GM23338 (cell line): ENCODE measurements around the gene TSEN2. TPM values are rescaled to one million over a fixed set of nuclear protein-coding genes. Genes with fewer than 3 reads are reported as not detected.

Source experiments
- ATAC-seq: fragments of 200-7000 bp; cut with Tn5 transposase; 3 replicates; pipeline ENCODE4 v1.9.1; 2020
- DNase-seq: peaks from one replicate; pipeline ENCODE4 v3.0.0-alpha.2; 2015; ENCODE audit warnings: low spot score
- H2AFZ ChIP-seq: fragments of 200-600 bp; sonication (generic); 2 replicates; pipeline ENCODE4 v1.8.0; 2016; ENCODE audit warnings: antibody characterized with exemption, mild to moderate bottlenecking, moderate library complexity
- H3F3A ChIP-seq: fragments of 200-600 bp; sonication (generic); replicated peaks from 2 replicates; pipeline ENCODE4 v1.8.0; 2017; ENCODE audit warnings: antibody characterized with exemption, mixed run types, low read depth
- H3K27ac ChIP-seq: fragments of 200-600 bp; sonication (generic); 2 replicates; pipeline ENCODE4 v1.6.1; 2016; ENCODE audit warnings: low read depth
- H3K27me3 ChIP-seq: fragments of 200-600 bp; sonication (generic); 2 replicates; pipeline ENCODE4 v1.8.0; 2016; ENCODE audit warnings: mild to moderate bottlenecking, mixed run types, moderate library complexity; ENCODE audit not compliant: insufficient read depth
- H3K36me3 ChIP-seq: fragments of 200-600 bp; sonication (generic); 2 replicates; pipeline ENCODE4 v1.8.0; 2016; ENCODE audit warnings: mild to moderate bottlenecking; ENCODE audit not compliant: insufficient read depth
- H3K4me1 ChIP-seq: fragments of 200-600 bp; sonication (generic); 2 replicates; pipeline ENCODE4 v1.8.0; 2016; ENCODE audit warnings: mild to moderate bottlenecking, moderate library complexity; ENCODE audit not compliant: insufficient read depth
- H3K4me2 ChIP-seq: fragments of 200-600 bp; sonication (generic); 2 replicates; pipeline ENCODE4 v1.7.1; 2017; ENCODE audit warnings: mixed run types
- H3K4me3 ChIP-seq: fragments of 200-600 bp; sonication (generic); 2 replicates; pipeline ENCODE4 v1.6.1; 2016; ENCODE audit warnings: mixed run types
- H3K79me2 ChIP-seq: fragments of 200-600 bp; sonication (generic); replicated peaks from 2 replicates; pipeline ENCODE4 v1.8.0; 2017; ENCODE audit warnings: mild to moderate bottlenecking; ENCODE audit not compliant: insufficient read depth
- H3K9me2 ChIP-seq: fragments of 200-600 bp; sonication (generic); 2 replicates; pipeline ENCODE4 v1.8.0; 2017; ENCODE audit not compliant: insufficient read depth
- H4K20me1 ChIP-seq: fragments of 200-600 bp; sonication (generic); replicated peaks from 2 replicates; pipeline ENCODE4 v1.8.0; 2017; ENCODE audit warnings: mild to moderate bottlenecking; ENCODE audit not compliant: insufficient read depth
- H3K27ac Mint-ChIP-seq: 2 replicates; pipeline ENCODE4 v1.8.0; 2020; ENCODE audit warnings: inconsistent platforms, mild to moderate bottlenecking, moderate library complexity, mixed read lengths
- H3K27me3 Mint-ChIP-seq: 3 replicates; pipeline ENCODE4 v1.8.0; 2022; ENCODE audit warnings: low read depth, mild to moderate bottlenecking, moderate library complexity, mixed read lengths, inconsistent platforms; ENCODE audit not compliant: insufficient read depth, poor library complexity
- H3K36me3 Mint-ChIP-seq: 3 replicates; pipeline ENCODE4 v1.8.0; 2021; ENCODE audit warnings: low read depth, mild to moderate bottlenecking, inconsistent platforms, moderate library complexity, mixed read lengths
- H3K4me1 Mint-ChIP-seq: 3 replicates; pipeline ENCODE4 v1.8.0; 2020; ENCODE audit warnings: mild to moderate bottlenecking, inconsistent platforms, mixed read lengths
- H3K4me3 Mint-ChIP-seq: 3 replicates; pipeline ENCODE4 v1.8.0; 2021; ENCODE audit warnings: moderate library complexity, mild to moderate bottlenecking, inconsistent platforms, mixed read lengths
- H3K9me3 Mint-ChIP-seq: 3 replicates; pipeline ENCODE4 v1.8.0; 2020; ENCODE audit warnings: moderate library complexity, mild to moderate bottlenecking, inconsistent platforms, mixed read lengths
- EZH2 ChIP-seq: fragments of 200-600 bp; sonication (generic); IDR thresholded peaks from one replicate; pipeline ENCODE4 v1.8.0; 2017; ENCODE audit warnings: antibody characterized with exemption, mild to moderate bottlenecking, low read depth; ENCODE audit not compliant: unreplicated experiment
- EZH2phosphoT487 ChIP-seq: fragments of 200-600 bp; sonication (generic); IDR thresholded peaks from one replicate; pipeline ENCODE4 v1.8.1; 2018; ENCODE audit warnings: antibody characterized with exemption; ENCODE audit not compliant: unreplicated experiment
- NANOG ChIP-seq: IDR thresholded peaks from 2 replicates; pipeline ENCODE4 v1.6.1; 2016; ENCODE audit warnings: antibody characterized with exemption, borderline replicate concordance
- POLR2AphosphoS5 ChIP-seq: IDR thresholded peaks from 2 replicates; pipeline ENCODE4 v1.6.1; 2016; ENCODE audit warnings: antibody characterized with exemption, low read depth
- ZNF114 ChIP-seq: fragments of 250-450 bp; sonication (Bioruptor Pico); IDR thresholded peaks from 2 replicates; pipeline ENCODE4 v1.5.0; 2020; ENCODE audit warnings: mild to moderate bottlenecking, moderate library complexity
- ZNF331 ChIP-seq: fragments of 250-450 bp; sonication (Bioruptor Pico); IDR thresholded peaks from 2 replicates; pipeline ENCODE4 v1.5.0; 2020; ENCODE audit warnings: low read depth, mild to moderate bottlenecking, moderate library complexity
- polyA plus RNA-seq: library from polyadenylated mRNA; unstranded; fragments of >200 nt; fragmentation: Nextera tagmentation; extraction: Ambion mirVana; gene quantifications from 2 replicates; pipeline ENCODE4 v1.2.1, GENCODE V29; 2016
- total RNA-seq: library from RNA; depleted of rRNA; stranded (reverse); fragments of >200 nt; shearing (Covaris generic); gene quantifications from 2 replicates; pipeline ENCODE4 v1.2.3, GENCODE V29; 2014
- TF ChIP-seq, protein P1 (sequence below): IDR thresholded peaks from one replicate; pipeline ENCODE4 v1.6.1; 2018; ENCODE audit warnings: antibody characterized with exemption; ENCODE audit not compliant: unreplicated experiment
- TF ChIP-seq, protein P2 (sequence below): IDR thresholded peaks from 2 replicates; pipeline ENCODE4 v1.6.1; 2016; ENCODE audit warnings: antibody characterized with exemption
- TF ChIP-seq, protein P3 (sequence below), 2 experiments: fragments of 200-600 bp in 1 of 2; sonication (generic) in 1 of 2; conservative IDR thresholded peaks; 2 replicates each; pipeline versions ENCODE4 v1.5.1 to v1.6.1; 2016 to 2017; ENCODE audit warnings: antibody characterized with exemption in 2 of 2, low read depth in 2 of 2, mild to moderate bottlenecking in 2 of 2, moderate library complexity in 1 of 2
- TF ChIP-seq, protein P4 (sequence below): fragments of 250-450 bp; sonication (Bioruptor Pico); IDR thresholded peaks from 2 replicates; pipeline ENCODE4 v1.5.0; 2020; ENCODE audit warnings: mild to moderate bottlenecking, moderate library complexity

Gene TSEN2
- total and polyA plus RNA-seq, 2 experiments from 2014 or later = 27.7 to 30.0 TPM

DNA sequence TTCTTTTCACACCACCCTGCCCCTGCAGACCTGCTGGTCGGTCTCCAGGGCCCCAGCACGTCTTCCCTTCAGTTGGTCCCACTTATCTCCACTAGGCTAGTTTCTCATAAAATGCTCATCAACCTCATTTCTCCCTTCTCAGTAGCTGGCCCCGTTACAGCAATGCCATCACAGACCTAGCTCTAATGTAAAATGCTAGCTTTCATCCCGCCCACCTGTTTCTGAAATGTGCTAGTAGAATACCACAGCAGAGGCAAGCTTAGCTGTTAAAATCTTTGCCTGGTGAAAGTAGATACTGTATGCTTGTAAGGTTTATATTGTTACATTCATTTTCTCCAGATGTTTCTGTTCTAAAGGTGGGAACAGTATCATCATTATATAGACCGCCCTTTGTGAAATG lies 47.9 kb downstream of the TSEN2 start:
- TF ChIP-seq POLR2AphosphoS5 (no peak), ZNF331 (CRISPR knock-in tag) (no peak), EZH2phosphoT487 (no peak), NANOG (no peak), EZH2 (no peak), ZNF114 (CRISPR knock-in tag) (no peak)
- TF ChIP-seq, protein P1, sequence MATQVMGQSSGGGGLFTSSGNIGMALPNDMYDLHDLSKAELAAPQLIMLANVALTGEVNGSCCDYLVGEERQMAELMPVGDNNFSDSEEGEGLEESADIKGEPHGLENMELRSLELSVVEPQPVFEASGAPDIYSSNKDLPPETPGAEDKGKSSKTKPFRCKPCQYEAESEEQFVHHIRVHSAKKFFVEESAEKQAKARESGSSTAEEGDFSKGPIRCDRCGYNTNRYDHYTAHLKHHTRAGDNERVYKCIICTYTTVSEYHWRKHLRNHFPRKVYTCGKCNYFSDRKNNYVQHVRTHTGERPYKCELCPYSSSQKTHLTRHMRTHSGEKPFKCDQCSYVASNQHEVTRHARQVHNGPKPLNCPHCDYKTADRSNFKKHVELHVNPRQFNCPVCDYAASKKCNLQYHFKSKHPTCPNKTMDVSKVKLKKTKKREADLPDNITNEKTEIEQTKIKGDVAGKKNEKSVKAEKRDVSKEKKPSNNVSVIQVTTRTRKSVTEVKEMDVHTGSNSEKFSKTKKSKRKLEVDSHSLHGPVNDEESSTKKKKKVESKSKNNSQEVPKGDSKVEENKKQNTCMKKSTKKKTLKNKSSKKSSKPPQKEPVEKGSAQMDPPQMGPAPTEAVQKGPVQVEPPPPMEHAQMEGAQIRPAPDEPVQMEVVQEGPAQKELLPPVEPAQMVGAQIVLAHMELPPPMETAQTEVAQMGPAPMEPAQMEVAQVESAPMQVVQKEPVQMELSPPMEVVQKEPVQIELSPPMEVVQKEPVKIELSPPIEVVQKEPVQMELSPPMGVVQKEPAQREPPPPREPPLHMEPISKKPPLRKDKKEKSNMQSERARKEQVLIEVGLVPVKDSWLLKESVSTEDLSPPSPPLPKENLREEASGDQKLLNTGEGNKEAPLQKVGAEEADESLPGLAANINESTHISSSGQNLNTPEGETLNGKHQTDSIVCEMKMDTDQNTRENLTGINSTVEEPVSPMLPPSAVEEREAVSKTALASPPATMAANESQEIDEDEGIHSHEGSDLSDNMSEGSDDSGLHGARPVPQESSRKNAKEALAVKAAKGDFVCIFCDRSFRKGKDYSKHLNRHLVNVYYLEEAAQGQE = no peak
- TF ChIP-seq, protein P2, sequence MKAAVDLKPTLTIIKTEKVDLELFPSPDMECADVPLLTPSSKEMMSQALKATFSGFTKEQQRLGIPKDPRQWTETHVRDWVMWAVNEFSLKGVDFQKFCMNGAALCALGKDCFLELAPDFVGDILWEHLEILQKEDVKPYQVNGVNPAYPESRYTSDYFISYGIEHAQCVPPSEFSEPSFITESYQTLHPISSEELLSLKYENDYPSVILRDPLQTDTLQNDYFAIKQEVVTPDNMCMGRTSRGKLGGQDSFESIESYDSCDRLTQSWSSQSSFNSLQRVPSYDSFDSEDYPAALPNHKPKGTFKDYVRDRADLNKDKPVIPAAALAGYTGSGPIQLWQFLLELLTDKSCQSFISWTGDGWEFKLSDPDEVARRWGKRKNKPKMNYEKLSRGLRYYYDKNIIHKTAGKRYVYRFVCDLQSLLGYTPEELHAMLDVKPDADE = no peak
- TF ChIP-seq, protein P3, sequence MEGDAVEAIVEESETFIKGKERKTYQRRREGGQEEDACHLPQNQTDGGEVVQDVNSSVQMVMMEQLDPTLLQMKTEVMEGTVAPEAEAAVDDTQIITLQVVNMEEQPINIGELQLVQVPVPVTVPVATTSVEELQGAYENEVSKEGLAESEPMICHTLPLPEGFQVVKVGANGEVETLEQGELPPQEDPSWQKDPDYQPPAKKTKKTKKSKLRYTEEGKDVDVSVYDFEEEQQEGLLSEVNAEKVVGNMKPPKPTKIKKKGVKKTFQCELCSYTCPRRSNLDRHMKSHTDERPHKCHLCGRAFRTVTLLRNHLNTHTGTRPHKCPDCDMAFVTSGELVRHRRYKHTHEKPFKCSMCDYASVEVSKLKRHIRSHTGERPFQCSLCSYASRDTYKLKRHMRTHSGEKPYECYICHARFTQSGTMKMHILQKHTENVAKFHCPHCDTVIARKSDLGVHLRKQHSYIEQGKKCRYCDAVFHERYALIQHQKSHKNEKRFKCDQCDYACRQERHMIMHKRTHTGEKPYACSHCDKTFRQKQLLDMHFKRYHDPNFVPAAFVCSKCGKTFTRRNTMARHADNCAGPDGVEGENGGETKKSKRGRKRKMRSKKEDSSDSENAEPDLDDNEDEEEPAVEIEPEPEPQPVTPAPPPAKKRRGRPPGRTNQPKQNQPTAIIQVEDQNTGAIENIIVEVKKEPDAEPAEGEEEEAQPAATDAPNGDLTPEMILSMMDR (conservative IDR thresholded peaks at IDR 0.05; ENCODE audit: low read depth in 2 of 2) = no peak
- TF ChIP-seq, protein P4, sequence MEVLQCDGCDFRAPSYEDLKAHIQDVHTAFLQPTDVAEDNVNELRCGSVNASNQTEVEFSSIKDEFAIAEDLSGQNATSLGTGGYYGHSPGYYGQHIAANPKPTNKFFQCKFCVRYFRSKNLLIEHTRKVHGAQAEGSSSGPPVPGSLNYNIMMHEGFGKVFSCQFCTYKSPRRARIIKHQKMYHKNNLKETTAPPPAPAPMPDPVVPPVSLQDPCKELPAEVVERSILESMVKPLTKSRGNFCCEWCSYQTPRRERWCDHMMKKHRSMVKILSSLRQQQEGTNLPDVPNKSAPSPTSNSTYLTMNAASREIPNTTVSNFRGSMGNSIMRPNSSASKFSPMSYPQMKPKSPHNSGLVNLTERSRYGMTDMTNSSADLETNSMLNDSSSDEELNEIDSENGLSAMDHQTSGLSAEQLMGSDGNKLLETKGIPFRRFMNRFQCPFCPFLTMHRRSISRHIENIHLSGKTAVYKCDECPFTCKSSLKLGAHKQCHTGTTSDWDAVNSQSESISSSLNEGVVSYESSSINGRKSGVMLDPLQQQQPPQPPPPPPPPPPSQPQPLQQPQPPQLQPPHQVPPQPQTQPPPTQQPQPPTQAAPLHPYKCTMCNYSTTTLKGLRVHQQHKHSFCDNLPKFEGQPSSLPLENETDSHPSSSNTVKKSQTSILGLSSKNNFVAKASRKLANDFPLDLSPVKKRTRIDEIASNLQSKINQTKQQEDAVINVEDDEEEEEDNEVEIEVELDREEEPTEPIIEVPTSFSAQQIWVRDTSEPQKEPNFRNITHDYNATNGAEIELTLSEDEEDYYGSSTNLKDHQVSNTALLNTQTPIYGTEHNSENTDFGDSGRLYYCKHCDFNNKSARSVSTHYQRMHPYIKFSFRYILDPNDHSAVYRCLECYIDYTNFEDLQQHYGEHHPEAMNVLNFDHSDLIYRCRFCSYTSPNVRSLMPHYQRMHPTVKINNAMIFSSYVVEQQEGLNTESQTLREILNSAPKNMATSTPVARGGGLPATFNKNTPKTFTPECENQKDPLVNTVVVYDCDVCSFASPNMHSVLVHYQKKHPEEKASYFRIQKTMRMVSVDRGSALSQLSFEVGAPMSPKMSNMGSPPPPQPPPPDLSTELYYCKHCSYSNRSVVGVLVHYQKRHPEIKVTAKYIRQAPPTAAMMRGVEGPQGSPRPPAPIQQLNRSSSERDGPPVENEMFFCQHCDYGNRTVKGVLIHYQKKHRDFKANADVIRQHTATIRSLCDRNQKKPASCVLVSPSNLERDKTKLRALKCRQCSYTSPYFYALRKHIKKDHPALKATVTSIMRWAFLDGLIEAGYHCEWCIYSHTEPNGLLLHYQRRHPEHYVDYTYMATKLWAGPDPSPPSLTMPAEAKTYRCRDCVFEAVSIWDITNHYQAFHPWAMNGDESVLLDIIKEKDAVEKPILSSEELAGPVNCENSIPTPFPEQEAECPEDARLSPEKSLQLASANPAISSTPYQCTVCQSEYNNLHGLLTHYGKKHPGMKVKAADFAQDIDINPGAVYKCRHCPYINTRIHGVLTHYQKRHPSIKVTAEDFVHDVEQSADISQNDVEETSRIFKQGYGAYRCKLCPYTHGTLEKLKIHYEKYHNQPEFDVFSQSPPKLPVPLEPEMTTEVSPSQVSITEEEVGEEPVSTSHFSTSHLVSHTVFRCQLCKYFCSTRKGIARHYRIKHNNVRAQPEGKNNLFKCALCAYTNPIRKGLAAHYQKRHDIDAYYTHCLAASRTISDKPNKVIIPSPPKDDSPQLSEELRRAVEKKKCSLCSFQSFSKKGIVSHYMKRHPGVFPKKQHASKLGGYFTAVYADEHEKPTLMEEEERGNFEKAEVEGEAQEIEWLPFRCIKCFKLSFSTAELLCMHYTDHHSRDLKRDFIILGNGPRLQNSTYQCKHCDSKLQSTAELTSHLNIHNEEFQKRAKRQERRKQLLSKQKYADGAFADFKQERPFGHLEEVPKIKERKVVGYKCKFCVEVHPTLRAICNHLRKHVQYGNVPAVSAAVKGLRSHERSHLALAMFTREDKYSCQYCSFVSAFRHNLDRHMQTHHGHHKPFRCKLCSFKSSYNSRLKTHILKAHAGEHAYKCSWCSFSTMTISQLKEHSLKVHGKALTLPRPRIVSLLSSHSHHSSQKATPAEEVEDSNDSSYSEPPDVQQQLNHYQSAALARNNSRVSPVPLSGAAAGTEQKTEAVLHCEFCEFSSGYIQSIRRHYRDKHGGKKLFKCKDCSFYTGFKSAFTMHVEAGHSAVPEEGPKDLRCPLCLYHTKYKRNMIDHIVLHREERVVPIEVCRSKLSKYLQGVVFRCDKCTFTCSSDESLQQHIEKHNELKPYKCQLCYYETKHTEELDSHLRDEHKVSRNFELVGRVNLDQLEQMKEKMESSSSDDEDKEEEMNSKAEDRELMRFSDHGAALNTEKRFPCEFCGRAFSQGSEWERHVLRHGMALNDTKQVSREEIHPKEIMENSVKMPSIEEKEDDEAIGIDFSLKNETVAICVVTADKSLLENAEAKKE (CRISPR knock-in tag) = no peak
- Mint-ChIP-seq H3K27ac (no peak overlapping the region), H3K4me1 (no peaks in the 10 kb centered on the region), H3K27me3 (no peaks in the 10 kb centered on the region), H3K36me3 (peaks cover 34% of the 10 kb centered on the region), H3K9me3 (no peaks in the 10 kb centered on the region), H3K4me3 (no peak overlapping the region)
- Histone ChIP-seq H4K20me1 (no peaks in the 10 kb centered on the region), H3K27me3 (no peaks in the 10 kb centered on the region), H3K9me2 (no peaks in the 10 kb centered on the region), H3K79me2 (no peaks in the 10 kb centered on the region), H3K4me2 (no peak overlapping the region), H3K27ac (no peak overlapping the region), H2AFZ (no peak overlapping the region), H3K4me1 (no peaks in the 10 kb centered on the region), H3K36me3 (0 out of 2 replicates have a peak, but pooled peaks cover 12% of the 10 kb centered on the region), H3K4me3 (no peak overlapping the region), H3F3A (no peaks in the 10 kb centered on the region)
- DNase-seq (no peak), ATAC-seq (no peak)
